ENCODE results near the gene FBXL7.

GRCh38 chr5:15501091-15501791 lies 1.3 kb downstream of the FBXL7 start:
- TF ChIP-seq REST (IDR thresholded peaks at IDR 0.05) (no peak), CTCF (IDR thresholded peaks at IDR 0.05; ENCODE audit: low read depth, low read length, missing input control) (no peak)

Data from liver (tissue), 2 donors.